HepG2 (cell line): ENCODE data around the gene CCNQ. TPM values are rescaled to one million over a fixed set of nuclear protein-coding genes. Genes with fewer than 3 reads are reported as not detected.

Source experiments
- GATAD2A ChIP-seq: IDR thresholded peaks from 2 replicates; pipeline ENCODE4 v1.6.1; 2016
- KDM5A ChIP-seq: fragments of 200-600 bp; sonication (generic); IDR thresholded peaks from 2 replicates; pipeline ENCODE4 v1.7.0; 2018; ENCODE audit warnings: antibody characterized with exemption, mild to moderate bottlenecking, low read length, borderline replicate concordance
- PHF21A ChIP-seq: sonication (generic); formaldehyde crosslinking; IDR thresholded peaks from 2 replicates; pipeline ENCODE4 v1.5.0; 2020; ENCODE audit warnings: mild to moderate bottlenecking, missing genetic modification reagents
- RORA ChIP-seq: sonication (generic); formaldehyde crosslinking; IDR thresholded peaks from 2 replicates; pipeline ENCODE4 v1.5.0; 2020; ENCODE audit warnings: mild to moderate bottlenecking, missing genetic modification reagents, moderate library complexity
- SNAPC2 ChIP-seq: sonication (generic); formaldehyde crosslinking; IDR thresholded peaks from 2 replicates; pipeline ENCODE4 v1.8.1; 2022; ENCODE audit warnings: mild to moderate bottlenecking, missing genetic modification reagents
- SP4 ChIP-seq: sonication (generic); formaldehyde crosslinking; IDR thresholded peaks from 2 replicates; pipeline ENCODE4 v1.8.1; 2023; ENCODE audit warnings: mild to moderate bottlenecking, missing genetic modification reagents
- ZKSCAN8 ChIP-seq: IDR thresholded peaks from 2 replicates; pipeline ENCODE4 v1.6.1; 2016; ENCODE audit warnings: borderline replicate concordance, missing genetic modification reagents, missing compliant biosample characterization
- ZNF850 ChIP-seq: sonication (generic); formaldehyde crosslinking; conservative IDR thresholded peaks from 2 replicates; pipeline ENCODE4 v1.9.0; 2021; ENCODE audit warnings: mild to moderate bottlenecking, missing genetic modification reagents
- polyA plus RNA-seq, 8 experiments: library from polyadenylated mRNA; depleted of rRNA in 3 of 8; stranded (reverse) in 7 of 8; unstranded in 1 of 8; fragments of >200 nt; fragmentation: Illumina TruSeq in 4 of 8; extraction: Trizol in 4 of 8; gene quantifications; 2 replicates each; pipeline versions ENCODE4 v1.2.1 to v1.2.3, GENCODE V29; 2011 to 2016; ENCODE audit warnings: low read depth in 4 of 8, missing spikeins in 1 of 8, mixed read lengths in 1 of 8; ENCODE audit not compliant: insufficient read depth in 1 of 8
- total RNA-seq, 5 experiments: library from RNA; depleted of rRNA; stranded (reverse); fragments of >200 nt; fragmentation: Illumina TruSeq; extraction: Trizol; gene quantifications; 2 replicates each; pipeline ENCODE4 v1.2.3, GENCODE V29; 2016; ENCODE audit warnings: low read depth in 1 of 5
- TF ChIP-seq, protein P1 (sequence below): sonication (generic); formaldehyde crosslinking; IDR thresholded peaks from 2 replicates; pipeline ENCODE4 v1.5.0; 2020; ENCODE audit warnings: missing genetic modification reagents
- TF ChIP-seq, protein P2 (sequence below): sonication (generic); formaldehyde crosslinking; IDR thresholded peaks from 2 replicates; pipeline ENCODE4 v1.4.0; 2020; ENCODE audit warnings: low read depth, mild to moderate bottlenecking, missing genetic modification reagents
- TF ChIP-seq, protein P3 (sequence below): sonication (generic); formaldehyde crosslinking; IDR thresholded peaks from 2 replicates; pipeline ENCODE4 v1.5.0; 2020; ENCODE audit warnings: mild to moderate bottlenecking, missing genetic modification reagents
- TF ChIP-seq, protein P4 (sequence below): IDR thresholded peaks from 2 replicates; pipeline ENCODE4 v1.6.1; 2016
- TF ChIP-seq, protein P5 (sequence below): sonication (generic); formaldehyde crosslinking; IDR thresholded peaks from one replicate; pipeline ENCODE4 v1.5.1; 2020; ENCODE audit warnings: mild to moderate bottlenecking, missing genetic modification reagents; ENCODE audit errors: not compliant biosample characterization
- TF ChIP-seq, protein P6 (sequence below): IDR thresholded peaks from 2 replicates; pipeline ENCODE4 v1.6.1; 2016; ENCODE audit warnings: low read depth

CCNQ gene
- total and polyA plus RNA-seq, 2 of the 13 experiments (the other 11 are each of a cell fraction or from before 2014, with no cell fraction given) = 15.0 to 25.5 TPM

DNA sequence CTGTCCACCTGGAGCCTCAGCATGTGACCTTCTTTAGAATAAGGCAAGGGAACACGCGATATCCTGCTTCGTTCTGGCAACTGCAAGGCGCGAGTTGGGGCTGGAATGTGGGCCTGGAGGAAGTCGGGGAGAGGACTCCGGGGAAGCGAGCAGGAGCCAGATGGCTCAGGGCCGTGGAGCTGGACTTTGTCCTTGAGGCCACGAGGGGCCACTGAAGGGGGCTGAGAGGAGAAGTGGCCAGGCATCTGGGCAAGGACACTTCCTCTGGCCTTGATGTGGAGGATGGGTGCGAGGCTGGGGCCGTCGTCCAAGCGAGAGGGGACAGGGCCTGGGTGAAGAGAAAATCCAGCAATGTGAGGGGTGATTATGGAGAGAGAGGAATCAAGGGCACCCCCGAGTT, 35.9 kb upstream of the CCNQ start (continued):
- TF ChIP-seq, protein P1, sequence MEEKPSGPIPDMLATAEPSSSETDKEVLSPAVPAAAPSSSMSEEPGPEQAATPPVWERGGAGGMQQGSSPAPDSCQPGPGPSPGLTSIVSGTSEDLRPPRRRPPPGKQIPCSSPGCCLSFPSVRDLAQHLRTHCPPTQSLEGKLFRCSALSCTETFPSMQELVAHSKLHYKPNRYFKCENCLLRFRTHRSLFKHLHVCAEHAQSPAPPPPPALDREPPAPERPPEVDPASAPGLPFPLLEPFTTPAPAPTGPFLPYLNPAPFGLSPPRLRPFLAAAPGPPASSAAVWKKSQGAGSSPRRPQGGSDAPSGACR (CRISPR knock-in tag) = no peak
- TF ChIP-seq SNAPC2 (CRISPR knock-in tag) (no peak), ZNF850 (CRISPR knock-in tag) (no peak), PHF21A (peak; percentile 68; the same call in 1 of the 2 replicates), KDM5A (no peak), RORA (CRISPR knock-in tag) (no peak), SP4 (CRISPR knock-in tag) (peak; percentile 37; the same call in 1 of the 2 replicates), GATAD2A (CRISPR knock-in tag) (peak; percentile 79), ZKSCAN8 (CRISPR knock-in tag) (no peak)
- TF ChIP-seq, protein P2, sequence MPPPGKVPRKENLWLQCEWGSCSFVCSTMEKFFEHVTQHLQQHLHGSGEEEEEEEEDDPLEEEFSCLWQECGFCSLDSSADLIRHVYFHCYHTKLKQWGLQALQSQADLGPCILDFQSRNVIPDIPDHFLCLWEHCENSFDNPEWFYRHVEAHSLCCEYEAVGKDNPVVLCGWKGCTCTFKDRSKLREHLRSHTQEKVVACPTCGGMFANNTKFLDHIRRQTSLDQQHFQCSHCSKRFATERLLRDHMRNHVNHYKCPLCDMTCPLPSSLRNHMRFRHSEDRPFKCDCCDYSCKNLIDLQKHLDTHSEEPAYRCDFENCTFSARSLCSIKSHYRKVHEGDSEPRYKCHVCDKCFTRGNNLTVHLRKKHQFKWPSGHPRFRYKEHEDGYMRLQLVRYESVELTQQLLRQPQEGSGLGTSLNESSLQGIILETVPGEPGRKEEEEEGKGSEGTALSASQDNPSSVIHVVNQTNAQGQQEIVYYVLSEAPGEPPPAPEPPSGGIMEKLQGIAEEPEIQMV (CRISPR knock-in tag) = 0 out of 2 replicates have a peak, but pooled peaks have one; percentile 35
- TF ChIP-seq, protein P3, sequence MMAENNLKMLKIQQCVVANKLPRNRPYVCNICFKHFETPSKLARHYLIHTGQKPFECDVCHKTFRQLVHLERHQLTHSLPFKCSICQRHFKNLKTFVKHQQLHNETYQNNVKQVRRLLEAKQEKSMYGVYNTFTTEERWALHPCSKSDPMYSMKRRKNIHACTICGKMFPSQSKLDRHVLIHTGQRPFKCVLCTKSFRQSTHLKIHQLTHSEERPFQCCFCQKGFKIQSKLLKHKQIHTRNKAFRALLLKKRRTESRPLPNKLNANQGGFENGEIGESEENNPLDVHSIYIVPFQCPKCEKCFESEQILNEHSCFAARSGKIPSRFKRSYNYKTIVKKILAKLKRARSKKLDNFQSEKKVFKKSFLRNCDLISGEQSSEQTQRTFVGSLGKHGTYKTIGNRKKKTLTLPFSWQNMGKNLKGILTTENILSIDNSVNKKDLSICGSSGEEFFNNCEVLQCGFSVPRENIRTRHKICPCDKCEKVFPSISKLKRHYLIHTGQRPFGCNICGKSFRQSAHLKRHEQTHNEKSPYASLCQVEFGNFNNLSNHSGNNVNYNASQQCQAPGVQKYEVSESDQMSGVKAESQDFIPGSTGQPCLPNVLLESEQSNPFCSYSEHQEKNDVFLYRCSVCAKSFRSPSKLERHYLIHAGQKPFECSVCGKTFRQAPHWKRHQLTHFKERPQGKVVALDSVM = 0 out of 2 replicates have a peak, but pooled peaks have one; percentile 11
- TF ChIP-seq, protein P4, sequence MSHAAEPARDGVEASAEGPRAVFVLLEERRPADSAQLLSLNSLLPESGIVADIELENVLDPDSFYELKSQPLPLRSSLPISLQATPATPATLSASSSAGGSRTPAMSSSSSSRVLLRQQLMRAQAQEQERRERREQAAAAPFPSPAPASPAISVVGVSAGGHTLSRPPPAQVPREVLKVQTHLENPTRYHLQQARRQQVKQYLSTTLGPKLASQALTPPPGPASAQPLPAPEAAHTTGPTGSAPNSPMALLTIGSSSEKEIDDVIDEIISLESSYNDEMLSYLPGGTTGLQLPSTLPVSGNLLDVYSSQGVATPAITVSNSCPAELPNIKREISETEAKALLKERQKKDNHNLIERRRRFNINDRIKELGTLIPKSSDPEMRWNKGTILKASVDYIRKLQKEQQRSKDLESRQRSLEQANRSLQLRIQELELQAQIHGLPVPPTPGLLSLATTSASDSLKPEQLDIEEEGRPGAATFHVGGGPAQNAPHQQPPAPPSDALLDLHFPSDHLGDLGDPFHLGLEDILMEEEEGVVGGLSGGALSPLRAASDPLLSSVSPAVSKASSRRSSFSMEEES = no peak
- TF ChIP-seq, protein P5, sequence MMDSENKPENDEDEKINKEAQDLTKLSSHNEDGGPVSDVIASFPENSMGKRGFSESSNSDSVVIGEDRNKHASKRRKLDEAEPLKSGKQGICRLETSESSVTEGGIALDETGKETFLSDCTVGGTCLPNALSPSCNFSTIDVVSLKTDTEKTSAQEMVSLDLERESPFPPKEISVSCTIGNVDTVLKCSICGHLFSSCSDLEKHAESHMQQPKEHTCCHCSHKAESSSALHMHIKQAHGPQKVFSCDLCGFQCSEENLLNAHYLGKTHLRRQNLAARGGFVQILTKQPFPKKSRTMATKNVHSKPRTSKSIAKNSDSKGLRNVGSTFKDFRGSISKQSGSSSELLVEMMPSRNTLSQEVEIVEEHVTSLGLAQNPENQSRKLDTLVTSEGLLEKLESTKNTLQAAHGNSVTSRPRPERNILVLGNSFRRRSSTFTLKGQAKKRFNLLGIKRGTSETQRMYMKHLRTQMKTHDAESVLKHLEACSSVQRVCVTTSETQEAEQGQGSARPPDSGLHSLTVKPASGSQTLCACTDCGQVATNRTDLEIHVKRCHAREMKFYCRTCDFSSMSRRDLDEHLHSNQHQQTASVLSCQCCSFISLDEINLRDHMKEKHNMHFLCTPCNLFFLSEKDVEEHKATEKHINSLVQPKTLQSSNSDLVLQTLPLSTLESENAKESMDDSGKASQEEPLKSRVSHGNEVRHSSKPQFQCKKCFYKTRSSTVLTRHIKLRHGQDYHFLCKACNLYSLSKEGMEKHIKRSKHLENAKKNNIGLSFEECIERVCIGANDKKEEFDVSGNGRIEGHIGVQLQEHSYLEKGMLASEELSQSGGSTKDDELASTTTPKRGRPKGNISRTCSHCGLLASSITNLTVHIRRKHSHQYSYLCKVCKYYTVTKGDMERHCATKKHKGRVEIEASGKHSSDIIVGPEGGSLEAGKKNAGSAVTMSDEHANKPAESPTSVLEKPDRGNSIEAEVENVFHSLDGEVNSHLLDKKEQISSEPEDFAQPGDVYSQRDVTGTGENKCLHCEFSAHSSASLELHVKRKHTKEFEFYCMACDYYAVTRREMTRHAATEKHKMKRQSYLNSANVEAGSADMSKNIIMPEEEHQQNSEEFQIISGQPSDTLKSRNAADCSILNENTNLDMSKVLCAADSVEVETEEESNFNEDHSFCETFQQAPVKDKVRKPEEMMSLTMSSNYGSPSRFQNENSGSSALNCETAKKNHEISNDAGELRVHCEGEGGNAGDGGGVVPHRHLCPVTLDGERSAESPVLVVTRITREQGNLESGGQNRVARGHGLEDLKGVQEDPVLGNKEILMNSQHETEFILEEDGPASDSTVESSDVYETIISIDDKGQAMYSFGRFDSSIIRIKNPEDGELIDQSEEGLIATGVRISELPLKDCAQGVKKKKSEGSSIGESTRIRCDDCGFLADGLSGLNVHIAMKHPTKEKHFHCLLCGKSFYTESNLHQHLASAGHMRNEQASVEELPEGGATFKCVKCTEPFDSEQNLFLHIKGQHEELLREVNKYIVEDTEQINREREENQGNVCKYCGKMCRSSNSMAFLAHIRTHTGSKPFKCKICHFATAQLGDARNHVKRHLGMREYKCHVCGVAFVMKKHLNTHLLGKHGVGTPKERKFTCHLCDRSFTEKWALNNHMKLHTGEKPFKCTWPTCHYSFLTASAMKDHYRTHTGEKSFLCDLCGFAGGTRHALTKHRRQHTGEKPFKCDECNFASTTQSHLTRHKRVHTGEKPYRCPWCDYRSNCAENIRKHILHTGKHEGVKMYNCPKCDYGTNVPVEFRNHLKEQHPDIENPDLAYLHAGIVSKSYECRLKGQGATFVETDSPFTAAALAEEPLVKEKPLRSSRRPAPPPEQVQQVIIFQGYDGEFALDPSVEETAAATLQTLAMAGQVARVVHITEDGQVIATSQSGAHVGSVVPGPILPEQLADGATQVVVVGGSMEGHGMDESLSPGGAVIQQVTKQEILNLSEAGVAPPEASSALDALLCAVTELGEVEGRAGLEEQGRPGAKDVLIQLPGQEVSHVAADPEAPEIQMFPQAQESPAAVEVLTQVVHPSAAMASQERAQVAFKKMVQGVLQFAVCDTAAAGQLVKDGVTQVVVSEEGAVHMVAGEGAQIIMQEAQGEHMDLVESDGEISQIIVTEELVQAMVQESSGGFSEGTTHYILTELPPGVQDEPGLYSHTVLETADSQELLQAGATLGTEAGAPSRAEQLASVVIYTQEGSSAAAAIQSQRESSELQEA (CRISPR knock-in tag) = no peak
- TF ChIP-seq, protein P6, sequence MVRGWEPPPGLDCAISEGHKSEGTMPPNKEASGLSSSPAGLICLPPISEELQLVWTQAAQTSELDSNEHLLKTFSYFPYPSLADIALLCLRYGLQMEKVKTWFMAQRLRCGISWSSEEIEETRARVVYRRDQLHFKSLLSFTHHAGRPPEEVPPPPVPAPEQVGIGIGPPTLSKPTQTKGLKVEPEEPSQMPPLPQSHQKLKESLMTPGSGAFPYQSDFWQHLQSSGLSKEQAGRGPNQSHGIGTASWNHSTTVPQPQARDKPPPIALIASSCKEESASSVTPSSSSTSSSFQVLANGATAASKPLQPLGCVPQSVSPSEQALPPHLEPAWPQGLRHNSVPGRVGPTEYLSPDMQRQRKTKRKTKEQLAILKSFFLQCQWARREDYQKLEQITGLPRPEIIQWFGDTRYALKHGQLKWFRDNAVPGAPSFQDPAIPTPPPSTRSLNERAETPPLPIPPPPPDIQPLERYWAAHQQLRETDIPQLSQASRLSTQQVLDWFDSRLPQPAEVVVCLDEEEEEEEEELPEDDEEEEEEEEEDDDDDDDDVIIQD (CRISPR knock-in tag) = no peak
